Neuronal stem cell (in vitro differentiated cells): ENCODE results near the gene FGF1.
A peak's percentile ranks its signal among the peaks of the same experiment; 100 is the strongest.

Experiments used
- DNase-seq: peaks from one replicate; pipeline ENCODE4 v3.0.0-alpha.2; 2013; ENCODE audit warnings: low spot score
- H2AFZ ChIP-seq: one replicate; pipeline ENCODE4 v1.6.1; 2013; ENCODE audit warnings: mild to moderate bottlenecking, low read length, inconsistent platforms
- H2AK5ac ChIP-seq: 2 replicates; pipeline ENCODE4 v1.6.1; 2013; ENCODE audit warnings: low read depth, mild to moderate bottlenecking, inconsistent platforms, low read length, moderate library complexity, mixed read lengths
- H2BK120ac ChIP-seq: 2 replicates; pipeline ENCODE4 v1.6.1; 2013; ENCODE audit warnings: low read depth, mild to moderate bottlenecking, inconsistent platforms, low read length, moderate library complexity, mixed read lengths
- H2BK12ac ChIP-seq: one replicate; pipeline ENCODE4 v1.6.1; 2013; ENCODE audit warnings: low read length, inconsistent platforms
- H2BK15ac ChIP-seq: 2 replicates; pipeline ENCODE4 v1.6.1; 2013; ENCODE audit warnings: mild to moderate bottlenecking, low read length, inconsistent platforms, mixed read lengths
- H2BK5ac ChIP-seq: one replicate; pipeline ENCODE4 v1.6.1; 2013; ENCODE audit warnings: inconsistent platforms, mild to moderate bottlenecking, low read length, moderate library complexity
- H3K14ac ChIP-seq: one replicate; pipeline ENCODE4 v1.6.1; 2013; ENCODE audit warnings: low read length, inconsistent platforms
- H3K18ac ChIP-seq: 2 replicates; pipeline ENCODE4 v1.6.1; 2013; ENCODE audit warnings: low read length, inconsistent platforms
- H3K23ac ChIP-seq: 2 replicates; pipeline ENCODE4 v1.6.1; 2013; ENCODE audit warnings: low read depth, mild to moderate bottlenecking, mixed read lengths, low read length, inconsistent platforms; ENCODE audit not compliant: poor library complexity
- H3K27ac ChIP-seq: replicated peaks from 3 replicates; pipeline ENCODE4 v1.5.1; 2013; ENCODE audit warnings: low read length, inconsistent platforms
- H3K27me3 ChIP-seq, 3 experiments: 2 replicates each; pipeline ENCODE4 v1.6.1; 2013; ENCODE audit warnings: low read length in 3 of 3, mild to moderate bottlenecking in 2 of 3, inconsistent platforms in 1 of 3, low read depth in 1 of 3, mixed read lengths in 1 of 3, moderate library complexity in 1 of 3; ENCODE audit not compliant: control insufficient read depth in 3 of 3, insufficient read depth in 3 of 3
- H3K36me3 ChIP-seq, 2 donors: replicated peaks in 1 of 2; 2 replicates each; pipeline ENCODE4 v1.6.1; 2013; ENCODE audit warnings: low read length in 2 of 2; ENCODE audit not compliant: control insufficient read depth in 2 of 2, insufficient read depth in 2 of 2
- H3K4ac ChIP-seq: 2 replicates; pipeline ENCODE4 v1.6.1; 2013; ENCODE audit warnings: inconsistent platforms, mild to moderate bottlenecking, low read length, moderate library complexity
- H3K4me1 ChIP-seq, 2 donors: 1 replicate in 1 of 2; 2 replicates in 1 of 2; pipeline ENCODE4 v1.6.1; 2013; ENCODE audit warnings: low read length in 2 of 2, low read depth in 1 of 2; ENCODE audit not compliant: control insufficient read depth in 2 of 2, insufficient read depth in 1 of 2
- H3K4me2 ChIP-seq: one replicate; pipeline ENCODE4 v1.6.1; 2013; ENCODE audit warnings: mild to moderate bottlenecking, low read length, inconsistent platforms; ENCODE audit not compliant: insufficient read depth, poor library complexity, severe bottlenecking
- H3K4me3 ChIP-seq, 2 donors: 2 replicates each; pipeline ENCODE4 v1.5.1; 2013; ENCODE audit warnings: low read length in 2 of 2, mild to moderate bottlenecking in 2 of 2, inconsistent platforms in 1 of 2, moderate library complexity in 1 of 2
- H3K79me1 ChIP-seq: one replicate; pipeline ENCODE4 v1.6.1; 2013; ENCODE audit warnings: low read depth, mild to moderate bottlenecking, inconsistent platforms, low read length, moderate library complexity
- H3K9ac ChIP-seq: one replicate; pipeline ENCODE4 v1.6.1; 2013; ENCODE audit warnings: mild to moderate bottlenecking, low read depth, low read length, inconsistent platforms; ENCODE audit not compliant: poor library complexity
- H3K9me3 ChIP-seq, 2 donors: replicated peaks in 1 of 2; 2 replicates each; pipeline versions ENCODE3 to v1.6.1; 2013; ENCODE audit warnings: low read length in 2 of 2, mild to moderate bottlenecking in 2 of 2, inconsistent platforms in 1 of 2, low read depth in 1 of 2, mixed read lengths in 1 of 2, moderate library complexity in 1 of 2; ENCODE audit not compliant: control insufficient read depth in 2 of 2, insufficient read depth in 1 of 2
- H4K8ac ChIP-seq: one replicate; pipeline ENCODE4 v1.6.1; 2013; ENCODE audit warnings: low read depth, mild to moderate bottlenecking, inconsistent platforms, low read length, moderate library complexity
- H4K91ac ChIP-seq: one replicate; pipeline ENCODE4 v1.6.1; 2013; ENCODE audit warnings: low read length, low read depth, mild to moderate bottlenecking, inconsistent platforms; ENCODE audit not compliant: poor library complexity
- WGBS, 2 donors: extraction: QIAGEN DNeasy Blood & Tissue Kit; methylation state at CpG; one replicate each; pipeline ENCODE4 v1.1.7; 2013; ENCODE audit warnings: missing lambda C conversion rate in 2 of 2, mixed read lengths in 1 of 2; ENCODE audit not compliant: insufficient read length in 2 of 2, insufficient replicate concordance in 1 of 2; ENCODE audit errors: extremely low coverage in 2 of 2; 5-methylcytosine and 5-hydroxymethylcytosine counted together

FGF1 gene

DNA sequence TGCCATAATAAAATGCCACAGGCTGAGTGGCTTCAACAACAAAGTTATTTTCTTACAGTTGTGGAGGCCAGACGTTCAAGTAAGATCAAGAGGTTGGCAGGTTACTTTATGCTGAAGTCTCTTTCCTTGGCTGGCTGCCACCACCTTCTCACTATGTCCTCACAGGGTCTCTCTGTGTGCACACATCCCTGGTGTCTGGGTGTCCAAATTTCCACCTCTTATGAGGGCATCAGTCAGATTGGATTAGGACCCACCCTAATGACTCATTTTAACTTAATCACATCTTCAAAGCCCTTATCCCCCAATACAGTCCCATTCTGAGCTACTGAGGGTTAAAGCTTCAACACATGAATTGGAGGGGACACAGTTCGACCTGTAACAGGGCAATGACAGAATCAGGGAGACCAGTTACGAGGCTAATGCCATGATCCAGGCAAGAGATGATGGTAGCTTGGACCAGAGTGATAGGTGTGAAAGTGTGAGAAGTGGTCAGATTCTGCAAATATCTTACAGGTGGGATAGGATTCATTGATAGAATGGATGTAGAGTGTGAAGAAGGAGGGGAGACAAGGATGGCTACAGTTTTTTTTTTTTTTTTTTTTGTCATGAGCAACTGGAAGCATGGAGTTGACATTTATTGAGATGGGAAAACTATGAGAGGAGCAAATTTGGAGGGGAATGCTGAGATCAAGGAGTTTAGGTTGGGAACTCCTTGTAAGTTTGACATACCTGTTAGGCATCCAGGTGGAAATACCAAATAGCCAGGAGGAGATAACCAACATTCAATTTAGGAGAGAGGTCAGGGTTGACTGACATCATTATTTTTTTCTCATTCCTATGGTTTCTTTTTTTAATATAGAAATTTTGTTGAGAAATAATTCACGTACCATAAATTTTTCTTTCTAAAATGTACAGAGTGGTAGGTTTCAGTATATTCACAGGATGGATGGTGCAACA, 39.6 kb upstream of the FGF1 start:
- H2BK15ac ChIP-seq: no peak overlapping the region
- H3K27ac ChIP-seq: no peak overlapping the region
- no peaks in the 10 kb centered on the region for H3K27me3 ChIP-seq
- H4K91ac ChIP-seq: no peak overlapping the region
- no peak overlapping the region for H2BK5ac ChIP-seq
- no CpG with 5 or more reads among the region's 4 CpGs for WGBS, 2 donors
- no peak overlapping the region for H3K23ac ChIP-seq
- H2BK12ac ChIP-seq: no peak overlapping the region
- no peak overlapping the region for H3K4me2 ChIP-seq
- no peak overlapping the region for H2AFZ ChIP-seq
- no peak for DNase-seq
- H3K14ac ChIP-seq: no peak overlapping the region
- H2AK5ac ChIP-seq: no peak overlapping the region
- H3K4ac ChIP-seq: no peak overlapping the region
- peaks cover 0 to 4% of the 10 kb centered on the region in 2 donors for H3K4me1 ChIP-seq
- no peaks in the 10 kb centered on the region for H3K36me3 ChIP-seq
- H3K4me3 ChIP-seq: no peak overlapping the region
- no peaks in the 10 kb centered on the region for H3K79me1 ChIP-seq
- H3K18ac ChIP-seq: no peak overlapping the region
- no peaks in the 10 kb centered on the region for H3K9me3 ChIP-seq
- H3K9ac ChIP-seq: no peak overlapping the region
- H4K8ac ChIP-seq: no peak overlapping the region
- H2BK120ac ChIP-seq: no peak overlapping the region

DNA sequence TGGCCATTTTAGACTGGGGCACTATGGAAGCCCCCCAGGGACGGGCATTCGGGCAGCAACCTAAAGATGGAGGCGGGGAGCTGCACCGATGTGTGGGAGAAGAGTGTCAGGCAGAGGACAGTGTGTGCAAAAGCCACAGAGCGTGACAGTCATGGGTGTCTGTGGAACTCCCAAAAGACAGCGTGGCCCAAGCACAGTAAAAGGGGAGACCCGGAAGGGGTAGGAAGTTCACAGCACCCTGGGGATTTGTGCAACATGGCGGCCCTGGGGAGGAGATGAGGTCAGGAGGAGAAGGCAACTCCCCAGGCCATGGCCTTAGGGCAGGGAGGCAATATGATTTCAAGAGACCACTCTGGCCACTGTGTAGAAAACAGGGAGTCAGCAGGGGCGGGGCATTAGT, 38.9 kb upstream of the FGF1 start:
- Histone ChIP-seq H4K91ac (no peak overlapping the region), H3K27me3 (no peaks in the 10 kb centered on the region), H3K14ac (no peak overlapping the region), H3K27ac (no peak overlapping the region), H2AFZ (no peak overlapping the region), H3K36me3 (no peaks in the 10 kb centered on the region), H3K4me2 (no peak overlapping the region), H2BK5ac (peak overlapping the region; percentile 25), H2AK5ac (peak overlapping the region; percentile 41), H4K8ac (no peak overlapping the region), H3K79me1 (no peaks in the 10 kb centered on the region), H3K9ac (no peak overlapping the region), H3K9me3 (no peaks in the 10 kb centered on the region), H3K4me3 (no peak overlapping the region), H3K18ac (no peak overlapping the region), H3K23ac (no peak overlapping the region), H3K4ac (no peak overlapping the region), H2BK12ac (no peak overlapping the region), H3K4me1 (peaks cover 0 to 4% of the 10 kb centered on the region in 2 donors), H2BK120ac (no peak overlapping the region), H2BK15ac (no peak overlapping the region)
- WGBS, 2 donors: no CpG with 5 or more reads among the region's 9 CpGs
- no peak for DNase-seq

DNA sequence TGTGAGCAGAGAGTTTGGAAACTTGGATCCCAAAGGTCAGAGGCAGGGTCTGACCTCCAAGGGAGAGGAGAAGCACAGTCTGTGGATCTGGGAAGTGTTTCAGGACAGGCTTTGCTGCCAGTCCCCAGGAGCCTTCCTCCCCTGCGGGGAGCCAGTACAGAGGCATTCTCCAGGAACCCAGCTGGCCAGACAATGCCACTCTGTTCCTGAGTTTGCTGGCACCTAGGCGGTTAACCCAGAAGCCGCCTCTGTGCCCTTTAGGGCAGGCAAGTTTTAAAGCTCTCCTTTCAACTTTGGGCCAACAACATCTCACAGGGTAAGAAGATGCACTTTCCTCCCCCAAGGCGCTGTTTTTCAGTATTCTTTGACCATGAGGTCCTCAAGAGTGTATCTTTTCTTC, 37.0 kb upstream of the FGF1 start:
- Histone ChIP-seq H3K18ac (no peak overlapping the region), H2BK5ac (no peak overlapping the region), H2BK120ac (no peak overlapping the region), H4K8ac (no peak overlapping the region), H3K4me1 (peaks cover 0 to 4% of the 10 kb centered on the region in 2 donors), H2AFZ (no peak overlapping the region), H2BK12ac (no peak overlapping the region), H2BK15ac (no peak overlapping the region), H3K14ac (no peak overlapping the region), H3K4me3 (no peak overlapping the region), H2AK5ac (no peak overlapping the region), H3K36me3 (no peaks in the 10 kb centered on the region), H3K27ac (no peak overlapping the region), H3K4me2 (no peak overlapping the region), H3K4ac (no peak overlapping the region), H3K9ac (no peak overlapping the region), H3K23ac (no peak overlapping the region), H3K79me1 (no peaks in the 10 kb centered on the region), H3K27me3 (no peaks in the 10 kb centered on the region), H3K9me3 (no peaks in the 10 kb centered on the region), H4K91ac (no peak overlapping the region)
- WGBS, 2 donors: no CpG with 5 or more reads among the region's 4 CpGs
- DNase-seq: no peak

DNA sequence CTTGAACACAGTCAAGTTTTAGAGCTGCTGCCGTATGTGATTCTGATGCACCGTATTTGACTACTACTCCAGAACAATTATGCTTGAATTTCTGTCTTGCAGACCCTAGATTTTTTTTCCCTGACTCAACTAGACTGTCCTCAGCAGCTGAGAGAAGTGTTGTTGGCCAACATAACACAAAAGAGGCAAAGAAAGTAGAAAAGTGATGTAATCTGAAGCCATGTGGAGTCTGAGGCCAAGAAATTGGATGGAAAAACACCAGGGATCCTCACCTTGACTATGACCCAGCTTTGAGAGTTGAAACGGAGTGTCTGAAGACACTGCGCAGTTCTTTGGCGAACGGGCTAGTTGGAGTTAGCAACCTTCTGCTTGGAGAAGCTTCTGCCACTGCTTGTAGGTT, 36.3 kb upstream of the FGF1 start:
- H3K9me3 ChIP-seq: no peaks in the 10 kb centered on the region
- H3K4me2 ChIP-seq: no peak overlapping the region
- H3K4me3 ChIP-seq: no peak overlapping the region
- no peak overlapping the region for H2AK5ac ChIP-seq
- H3K9ac ChIP-seq: no peak overlapping the region
- DNase-seq: no peak
- H3K79me1 ChIP-seq: no peaks in the 10 kb centered on the region
- no peak overlapping the region for H3K27ac ChIP-seq
- no peak overlapping the region for H2BK12ac ChIP-seq
- no peak overlapping the region for H3K4ac ChIP-seq
- no peak overlapping the region for H3K23ac ChIP-seq
- H3K14ac ChIP-seq: no peak overlapping the region
- peaks cover 3 to 4% of the 10 kb centered on the region in 2 donors for H3K4me1 ChIP-seq
- no peak overlapping the region for H2BK5ac ChIP-seq
- no peak overlapping the region for H2AFZ ChIP-seq
- no CpG with 5 or more reads among the region's 6 CpGs for WGBS, 2 donors
- no peaks in the 10 kb centered on the region for H3K27me3 ChIP-seq
- no peaks in the 10 kb centered on the region for H3K36me3 ChIP-seq
- H2BK15ac ChIP-seq: no peak overlapping the region
- H4K8ac ChIP-seq: no peak overlapping the region
- no peak overlapping the region for H3K18ac ChIP-seq
- H2BK120ac ChIP-seq: no peak overlapping the region
- H4K91ac ChIP-seq: no peak overlapping the region
